ENCODE data around the gene RBL1.
A peak's percentile ranks its signal among the peaks of the same experiment; 100 is the strongest.

The RBL1 gene

DNA sequence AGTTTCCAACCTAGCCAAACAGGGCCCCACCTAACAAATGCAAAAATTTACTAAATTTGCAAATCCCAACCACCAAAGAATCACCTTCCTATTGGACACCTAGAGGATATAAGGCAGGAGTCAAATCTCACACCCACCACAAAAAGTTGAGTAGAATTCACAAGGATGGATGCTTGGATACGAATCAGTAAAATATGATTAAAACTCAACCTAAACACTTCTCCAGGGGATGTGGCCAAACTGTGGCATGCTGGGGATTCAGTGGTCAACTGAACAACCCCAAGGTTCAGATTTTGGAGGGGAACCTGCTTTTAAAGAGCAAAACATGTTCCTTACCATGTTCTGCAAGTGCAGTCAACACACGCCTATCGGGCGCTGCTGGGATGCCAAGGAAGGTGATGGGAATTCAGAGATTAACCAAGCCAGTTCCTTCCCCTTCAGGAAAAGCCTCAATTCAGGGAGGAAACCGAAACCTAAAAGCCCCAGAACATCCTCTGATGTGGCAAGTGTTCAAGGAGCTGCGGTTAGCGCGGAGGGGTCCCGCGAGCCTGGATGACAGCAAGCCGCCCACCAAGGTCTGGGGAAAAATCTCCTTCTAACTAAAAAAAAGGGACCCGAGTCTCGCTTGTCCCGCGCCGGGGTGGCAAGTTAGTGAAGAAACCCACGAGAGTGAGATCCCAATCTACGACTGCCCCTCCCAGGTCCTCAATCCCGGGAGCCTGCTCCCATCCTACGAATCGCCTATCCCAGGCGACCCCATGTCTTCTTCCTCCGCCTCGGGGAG, 145.2 kb downstream of the RBL1 start:
- peak; percentile 65 for DNase-seq (ENCODE audit: low spot score)

All from hepatic stellate cell (primary cell).